WI38 (cell line): Measurements from ENCODE around the gene VIPR2.

ENCODE experiments used
- H3K4me3 ChIP-seq: 2 replicates; pipeline ENCODE4 v1.5.1; 2011; ENCODE audit warnings: low read depth, mild to moderate bottlenecking, control low read depth, low read length
- CTCF ChIP-seq: IDR thresholded peaks from 2 replicates; pipeline ENCODE4 v1.5.1; 2012; ENCODE audit warnings: low read depth, mild to moderate bottlenecking, control low read depth, low read length

VIPR2 gene

GRCh38 chr7:159066816-159067575, 77.7 kb downstream of the VIPR2 start:
- TF ChIP-seq CTCF, result no peak
- H3K4me3 ChIP-seq, result no peak overlapping the region

- no peak overlapping the region for H3K4me3 ChIP-seq
- no peak for TF ChIP-seq CTCF
These were observed 78.7 kb downstream of the VIPR2 start for GRCh38 chr7:159065852-159066480.

GRCh38 chr7:159064816-159065510, 79.7 kb downstream of the VIPR2 start:
- H3K4me3 ChIP-seq, result no peak overlapping the region
- no peak for TF ChIP-seq CTCF

GRCh38 chr7:159064121-159064815, 80.4 kb downstream of the VIPR2 start:
- no peak overlapping the region for H3K4me3 ChIP-seq
- no peak for TF ChIP-seq CTCF

- no peak overlapping the region for H3K4me3 ChIP-seq
- no peak for TF ChIP-seq CTCF
These were observed 81.4 kb downstream of the VIPR2 start for GRCh38 chr7:159063046-159063840.

- no peak for TF ChIP-seq CTCF
These were observed 82.1 kb downstream of the VIPR2 start for GRCh38 chr7:159062569-159062968.

More at GRCh38 chr7:159062569-159062968, 82.1 kb downstream of the VIPR2 start:
- no peak overlapping the region for H3K4me3 ChIP-seq
